Calu3 (cell line): ENCODE data around the gene NAA11. TPM values are rescaled to one million over a fixed set of nuclear protein-coding genes. Genes with fewer than 3 reads are reported as not detected.

ENCODE experiments used
- BruUV-seq: library from RNA; stranded (reverse); fragments of 400-500 nt; replicated peaks from 2 replicates; lab custom pipeline; 2021; lab: Mats Ljungman, UMichigan
- CTCF ChIA-PET: fragments of 300-600 bp; sonication (Branson Sonifier 250); formaldehyde crosslinking; loops from one replicate; lab custom pipeline; 2022; ENCODE audit warnings: antibody characterized with exemption; lab: Charles Lee
- DNase-seq: peaks from one replicate; pipeline ENCODE4 v3.0.0; 2022
- H3K27ac Mint-ChIP-seq: one replicate; pipeline ENCODE4 v1.8.0; 2022; ENCODE audit warnings: mixed read lengths; ENCODE audit not compliant: unreplicated experiment
- H3K27me3 Mint-ChIP-seq: one replicate; pipeline ENCODE4 v1.8.0; 2022; ENCODE audit warnings: mixed read lengths; ENCODE audit not compliant: unreplicated experiment
- H3K36me3 Mint-ChIP-seq: one replicate; pipeline ENCODE4 v1.8.0; 2022; ENCODE audit warnings: mild to moderate bottlenecking, moderate library complexity, mixed read lengths; ENCODE audit not compliant: insufficient read depth, unreplicated experiment
- H3K4me1 Mint-ChIP-seq: one replicate; pipeline ENCODE4 v1.8.0; 2022; ENCODE audit warnings: mild to moderate bottlenecking, low read depth, mixed read lengths; ENCODE audit not compliant: unreplicated experiment
- H3K4me3 Mint-ChIP-seq: one replicate; pipeline ENCODE4 v1.8.0; 2022; ENCODE audit warnings: mild to moderate bottlenecking, low read depth, moderate library complexity, mixed read lengths; ENCODE audit not compliant: unreplicated experiment
- H3K9me3 Mint-ChIP-seq: one replicate; pipeline ENCODE4 v1.8.0; 2022; ENCODE audit warnings: low read depth, mixed read lengths; ENCODE audit not compliant: unreplicated experiment
- intact Hi-C: fragments of 100-400 bp; cut with micrococcal nuclease; formaldehyde crosslinking; loops from one replicate; pipeline ENCODE4 v1.10.0; 2022; ENCODE audit not compliant: unreplicated experiment
- total RNA-seq: library from RNA; stranded (reverse); gene quantifications from 2 replicates; pipeline ENCODE4 v1.2.3, GENCODE V29; 2022
- TF ChIP-seq, protein P1 (sequence below): fragments of 200-600 bp; IDR thresholded peaks from one replicate; pipeline ENCODE4 v1.8.0; 2022; ENCODE audit warnings: antibody characterized with exemption; ENCODE audit not compliant: unreplicated experiment

The NAA11 gene
- total RNA-seq, 1 experiment from 2014 or later: not detected

DNA sequence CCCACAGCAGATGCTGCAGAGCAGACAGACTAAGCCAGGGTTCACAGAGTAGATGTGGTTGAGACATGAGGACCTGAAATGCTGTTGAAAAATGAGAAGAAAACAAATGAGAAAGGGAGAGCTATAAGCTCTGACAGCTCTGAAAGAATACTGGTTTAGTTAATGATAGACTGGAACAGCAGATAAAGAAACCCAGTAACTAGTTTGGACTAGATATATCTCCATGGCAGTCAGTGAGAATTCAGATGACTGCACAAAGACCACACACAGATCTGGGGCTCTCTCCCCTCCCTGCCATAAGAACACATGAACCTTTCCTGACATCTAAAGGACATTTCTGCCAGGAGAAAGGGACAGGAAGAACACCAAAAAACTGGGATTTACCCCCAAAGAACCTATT is 8.2 kb downstream of the NAA11 start:
- no peak for DNase-seq
- CTCF ChIA-PET: no interaction called here
- intact Hi-C loops: no loop called here
- Mint-ChIP-seq H3K27me3 (no peaks in the 10 kb centered on the region), H3K36me3 (no peaks in the 10 kb centered on the region), H3K9me3 (no peaks in the 10 kb centered on the region), H3K27ac (no peak overlapping the region), H3K4me3 (no peak overlapping the region), H3K4me1 (no peaks in the 10 kb centered on the region)
- BruUV-seq: no TSS peak
- TF ChIP-seq, protein P1, sequence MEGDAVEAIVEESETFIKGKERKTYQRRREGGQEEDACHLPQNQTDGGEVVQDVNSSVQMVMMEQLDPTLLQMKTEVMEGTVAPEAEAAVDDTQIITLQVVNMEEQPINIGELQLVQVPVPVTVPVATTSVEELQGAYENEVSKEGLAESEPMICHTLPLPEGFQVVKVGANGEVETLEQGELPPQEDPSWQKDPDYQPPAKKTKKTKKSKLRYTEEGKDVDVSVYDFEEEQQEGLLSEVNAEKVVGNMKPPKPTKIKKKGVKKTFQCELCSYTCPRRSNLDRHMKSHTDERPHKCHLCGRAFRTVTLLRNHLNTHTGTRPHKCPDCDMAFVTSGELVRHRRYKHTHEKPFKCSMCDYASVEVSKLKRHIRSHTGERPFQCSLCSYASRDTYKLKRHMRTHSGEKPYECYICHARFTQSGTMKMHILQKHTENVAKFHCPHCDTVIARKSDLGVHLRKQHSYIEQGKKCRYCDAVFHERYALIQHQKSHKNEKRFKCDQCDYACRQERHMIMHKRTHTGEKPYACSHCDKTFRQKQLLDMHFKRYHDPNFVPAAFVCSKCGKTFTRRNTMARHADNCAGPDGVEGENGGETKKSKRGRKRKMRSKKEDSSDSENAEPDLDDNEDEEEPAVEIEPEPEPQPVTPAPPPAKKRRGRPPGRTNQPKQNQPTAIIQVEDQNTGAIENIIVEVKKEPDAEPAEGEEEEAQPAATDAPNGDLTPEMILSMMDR: no peak

DNA sequence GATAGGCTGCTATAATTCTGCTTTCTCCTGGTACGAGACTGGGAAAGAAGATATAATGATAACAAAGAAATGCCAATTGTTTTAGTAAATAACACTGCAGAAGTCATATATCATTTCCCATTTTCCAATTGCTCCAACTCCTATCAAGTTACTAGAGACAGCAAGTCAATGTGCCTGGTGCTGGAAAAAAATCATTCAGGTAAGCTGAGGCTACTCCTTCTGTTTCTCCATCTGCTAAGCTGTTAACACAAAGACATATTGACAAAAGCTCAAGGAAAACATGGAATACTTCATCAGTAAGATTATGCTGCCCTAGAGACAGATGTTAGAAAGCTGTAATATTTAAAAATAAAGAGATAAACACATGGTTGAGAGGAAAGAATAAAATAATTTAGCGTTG is 10.0 kb downstream of the NAA11 start:
- H3K27ac Mint-ChIP-seq: no peak overlapping the region

DNA sequence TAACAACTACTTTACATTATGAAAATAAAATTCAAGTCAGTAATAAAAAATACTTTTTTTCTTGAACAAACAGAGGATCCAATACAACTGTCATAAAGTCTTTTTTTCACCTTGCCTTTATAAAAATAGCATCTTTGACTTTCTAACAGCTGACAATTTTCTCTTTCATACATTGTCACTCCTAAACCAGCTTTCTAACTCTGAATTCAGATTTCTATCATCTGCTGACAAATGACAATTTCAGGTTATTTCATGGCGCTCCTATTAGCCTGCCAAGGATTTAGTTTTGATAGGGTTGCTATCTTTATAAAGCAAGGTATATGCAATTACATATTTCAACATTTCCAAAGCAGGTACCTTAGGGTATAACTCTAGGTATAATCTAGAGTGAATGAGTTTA is 14.6 kb downstream of the NAA11 start:
- CTCF ChIA-PET: no interaction called here
- Mint-ChIP-seq H3K9me3 (no peaks in the 10 kb centered on the region), H3K4me3 (no peak overlapping the region), H3K4me1 (no peaks in the 10 kb centered on the region), H3K36me3 (no peaks in the 10 kb centered on the region), H3K27ac (no peak overlapping the region), H3K27me3 (no peaks in the 10 kb centered on the region)
- BruUV-seq: no TSS peak
- TF ChIP-seq, protein P1: no peak
- intact Hi-C loops: no loop called here
- DNase-seq: no peak

More for the DNA sequence above, 10.0 kb downstream of the NAA11 start:
- H3K36me3 Mint-ChIP-seq: no peaks in the 10 kb centered on the region
- intact Hi-C loops: no loop called here
- no peak overlapping the region for H3K4me3 Mint-ChIP-seq
- no peak for DNase-seq
- no peaks in the 10 kb centered on the region for H3K4me1 Mint-ChIP-seq
- no peaks in the 10 kb centered on the region for H3K27me3 Mint-ChIP-seq
- BruUV-seq: no TSS peak
- no peaks in the 10 kb centered on the region for H3K9me3 Mint-ChIP-seq
- TF ChIP-seq, protein P1: no peak
- CTCF ChIA-PET: no interaction called here

DNA sequence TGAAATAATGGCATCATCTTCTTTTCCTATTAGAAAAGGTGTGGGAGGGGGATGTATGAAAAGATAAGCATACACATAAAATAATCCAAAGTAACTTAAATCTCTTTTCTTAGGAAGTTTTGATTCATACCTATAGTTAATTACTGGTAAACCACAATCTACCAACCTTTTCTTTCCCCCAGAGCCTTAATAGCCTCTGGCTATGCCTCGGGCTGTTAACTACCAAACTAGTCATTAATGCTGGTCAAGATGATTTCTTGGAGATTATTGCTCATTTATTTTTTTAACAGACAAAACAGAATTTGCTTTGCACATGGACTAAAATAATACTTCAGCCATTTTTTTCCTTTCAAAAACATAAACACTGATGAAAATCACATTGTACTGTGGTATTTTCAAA is 16.9 kb downstream of the NAA11 start:
- intact Hi-C loops: no loop called here
- TF ChIP-seq, protein P1: no peak

DNA sequence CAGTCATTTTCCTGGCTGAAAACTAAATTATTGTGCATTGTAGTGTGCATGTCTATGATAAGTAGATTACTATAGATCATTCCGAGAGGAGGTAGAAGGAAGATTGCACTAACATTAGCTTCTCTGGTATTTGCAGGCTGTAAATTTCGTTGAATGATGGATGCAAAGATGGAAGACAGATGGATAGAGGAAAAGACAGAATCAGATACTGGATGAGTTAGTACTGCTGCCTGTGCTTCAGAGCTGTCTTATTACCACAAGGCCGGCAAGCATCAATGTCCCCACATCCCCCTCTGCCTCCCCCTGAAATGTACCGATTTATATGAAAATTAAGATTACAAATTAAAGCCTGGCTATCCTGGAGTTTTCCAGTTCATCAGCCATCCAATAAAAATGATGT is 17.7 kb downstream of the NAA11 start:
- no peak overlapping the region for H3K27ac Mint-ChIP-seq
- CTCF ChIA-PET: no interaction called here
- no TSS peak for BruUV-seq
- no peak for DNase-seq
- H3K9me3 Mint-ChIP-seq: no peaks in the 10 kb centered on the region
- H3K27me3 Mint-ChIP-seq: no peaks in the 10 kb centered on the region
- intact Hi-C loops: no loop called here
- no peak overlapping the region for H3K4me3 Mint-ChIP-seq
- no peaks in the 10 kb centered on the region for H3K4me1 Mint-ChIP-seq
- no peaks in the 10 kb centered on the region for H3K36me3 Mint-ChIP-seq
- TF ChIP-seq, protein P1: no peak

More for the DNA sequence above, 16.9 kb downstream of the NAA11 start:
- Mint-ChIP-seq H3K4me3 (no peak overlapping the region), H3K9me3 (no peaks in the 10 kb centered on the region), H3K36me3 (no peaks in the 10 kb centered on the region), H3K27me3 (no peaks in the 10 kb centered on the region), H3K4me1 (no peaks in the 10 kb centered on the region), H3K27ac (no peak overlapping the region)
- CTCF ChIA-PET: no interaction called here
- no peak for DNase-seq
- no TSS peak for BruUV-seq
